B cell (primary cell): ENCODE measurements around the gene FGL2.

Experiments
- CTCF ChIP-seq: fragments of 200-600 bp; IDR thresholded peaks from one replicate; pipeline ENCODE4 v1.8.0; 2022; ENCODE audit warnings: antibody characterized with exemption, mild to moderate bottlenecking
- EZH2 ChIP-seq: IDR thresholded peaks from 2 replicates; pipeline ENCODE4 v1.6.1; 2012; ENCODE audit warnings: borderline replicate concordance, low read depth, mild to moderate bottlenecking, moderate library complexity, low read length; ENCODE audit not compliant: insufficient read depth, poor library complexity, severe bottlenecking

- TF ChIP-seq CTCF (no peak), EZH2 (no peak)
Measured at GRCh38 chr7:77235276-77235675, 35.7 kb upstream of the FGL2 start.
